Stimulated activated CD8-positive, alpha-beta memory T cell treated with anti-CD3 and anti-CD28 coated beads, Interleukin-12 subunit alpha, Interleukin-12 subunit beta, amount 100 ng/mL, for 1 hour (primary cell): ENCODE data around the gene TMEM114.

Experiments used
- DNase-seq: peaks from one replicate; pipeline ENCODE4 v3.0.0-alpha.2; 2020; ENCODE audit warnings: low read depth

Gene TMEM114

GRCh38 chr16:8589900-8590688 lies at the start of gene TMEM114:
Gene TMEM114, minus strand, starts transcription at chr16:8590511. Its CDS starts 673 bp downstream, at chr16:8589838.
- no peak for DNase-seq

GRCh38 chr16:8639694-8640093 lies 49.4 kb upstream of the TMEM114 start:
- DNase-seq, result no peak

- DNase-seq, result no peak
Observed at GRCh38 chr16:8634991-8635736, 44.9 kb upstream of the TMEM114 start.

- no peak for DNase-seq
Observed at GRCh38 chr16:8632675-8633182, 42.4 kb upstream of the TMEM114 start.

GRCh38 chr16:8631818-8632465 lies 41.6 kb upstream of the TMEM114 start:
- no peak for DNase-seq

- no peak for DNase-seq
Observed at GRCh38 chr16:8631373-8631772, 41.1 kb upstream of the TMEM114 start.

GRCh38 chr16:8630255-8630953 lies 40.1 kb upstream of the TMEM114 start:
- no peak for DNase-seq

- DNase-seq, result no peak
Observed at GRCh38 chr16:8628981-8629725, 38.8 kb upstream of the TMEM114 start.

- no peak for DNase-seq
Observed at GRCh38 chr16:8627456-8627855, 37.1 kb upstream of the TMEM114 start.

GRCh38 chr16:8626946-8627345 lies 36.6 kb upstream of the TMEM114 start:
- no peak for DNase-seq

- no peak for DNase-seq
Observed at GRCh38 chr16:8625491-8626087, 35.3 kb upstream of the TMEM114 start.

GRCh38 chr16:8623634-8624033 lies 33.3 kb upstream of the TMEM114 start:
- DNase-seq, result no peak

- no peak for DNase-seq
Observed at GRCh38 chr16:8622315-8622656, 32.0 kb upstream of the TMEM114 start.

GRCh38 chr16:8621572-8622314 lies 31.4 kb upstream of the TMEM114 start, which contains the start of gene METTL22:
Gene METTL22, plus strand, starts transcription at chr16:8621698. Its CDS starts 3,968 bp downstream, at chr16:8625666.
- DNase-seq, result peak; percentile 86

GRCh38 chr16:8621222-8621571 lies 30.9 kb upstream of the TMEM114 start:
- DNase-seq, result no peak

GRCh38 chr16:8620535-8620934 lies 30.2 kb upstream of the TMEM114 start:
- no peak for DNase-seq

- no peak for DNase-seq
Observed at GRCh38 chr16:8619671-8620370, 29.5 kb upstream of the TMEM114 start.

GRCh38 chr16:8614435-8615029 lies 24.2 kb upstream of the TMEM114 start:
- DNase-seq, result no peak
